ENCODE data around the gene CNTNAP5.

Gene CNTNAP5

GRCh38 chr2:124678043-124678442 is 653.0 kb downstream of the CNTNAP5 start:
- no peak for DNase-seq (ENCODE audit: low read depth in 2 of 3, low spot score in 1 of 3)

GRCh38 chr2:124683536-124684428 is 658.7 kb downstream of the CNTNAP5 start:
- no peak for DNase-seq (ENCODE audit: low read depth in 2 of 3, low spot score in 1 of 3)

- DNase-seq (ENCODE audit: low read depth in 2 of 3, low spot score in 1 of 3), result no peak
These were observed 664.3 kb downstream of the CNTNAP5 start for GRCh38 chr2:124689348-124689747.

- no peak for DNase-seq (ENCODE audit: low read depth in 2 of 3, low spot score in 1 of 3)
These were observed 667.1 kb downstream of the CNTNAP5 start for GRCh38 chr2:124692216-124692615.

GRCh38 chr2:124692707-124693106 is 667.6 kb downstream of the CNTNAP5 start:
- DNase-seq (ENCODE audit: low read depth in 2 of 3, low spot score in 1 of 3), result no peak

GRCh38 chr2:124693156-124693555 is 668.1 kb downstream of the CNTNAP5 start:
- DNase-seq (ENCODE audit: low read depth in 2 of 3, low spot score in 1 of 3), result no peak

- no peak for DNase-seq (ENCODE audit: low read depth in 2 of 3, low spot score in 1 of 3)
These were observed 674.0 kb downstream of the CNTNAP5 start for GRCh38 chr2:124698979-124699565.

- no peak for DNase-seq (ENCODE audit: low read depth in 2 of 3, low spot score in 1 of 3)
These were observed 677.7 kb downstream of the CNTNAP5 start for GRCh38 chr2:124702777-124703176.

GRCh38 chr2:124704071-124704925 is 679.2 kb downstream of the CNTNAP5 start:
- DNase-seq (ENCODE audit: low read depth in 2 of 3, low spot score in 1 of 3), result no peak

GRCh38 chr2:124708661-124709060 is 683.6 kb downstream of the CNTNAP5 start:
- DNase-seq (ENCODE audit: low read depth in 2 of 3, low spot score in 1 of 3), result no peak

- no peak for DNase-seq (ENCODE audit: low read depth in 2 of 3, low spot score in 1 of 3)
These were observed 688.9 kb downstream of the CNTNAP5 start for GRCh38 chr2:124713969-124714368.

- no peak for DNase-seq (ENCODE audit: low read depth in 2 of 3, low spot score in 1 of 3)
These were observed 700.1 kb downstream of the CNTNAP5 start for GRCh38 chr2:124725187-124725586.

- no peak for DNase-seq (ENCODE audit: low read depth in 2 of 3, low spot score in 1 of 3)
These were observed 715.5 kb downstream of the CNTNAP5 start for GRCh38 chr2:124740636-124741035.

- DNase-seq (ENCODE audit: low read depth in 2 of 3, low spot score in 1 of 3), result no peak
These were observed 728.8 kb downstream of the CNTNAP5 start for GRCh38 chr2:124753842-124754241.

GRCh38 chr2:124755386-124755785 is 730.3 kb downstream of the CNTNAP5 start:
- DNase-seq (ENCODE audit: low read depth in 2 of 3, low spot score in 1 of 3), result no peak

- no peak for DNase-seq (ENCODE audit: low read depth in 2 of 3, low spot score in 1 of 3)
These were observed 731.0 kb downstream of the CNTNAP5 start for GRCh38 chr2:124756048-124756447.

- DNase-seq (ENCODE audit: low read depth in 2 of 3, low spot score in 1 of 3), result no peak
These were observed 737.3 kb downstream of the CNTNAP5 start for GRCh38 chr2:124762388-124762787.

- no peak for DNase-seq (ENCODE audit: low read depth in 2 of 3, low spot score in 1 of 3)
These were observed 738.5 kb downstream of the CNTNAP5 start for GRCh38 chr2:124763611-124764010.

GRCh38 chr2:124774781-124775180 is 749.7 kb downstream of the CNTNAP5 start:
- no peak for DNase-seq (ENCODE audit: low read depth in 2 of 3, low spot score in 1 of 3)

GRCh38 chr2:124776332-124776731 is 751.2 kb downstream of the CNTNAP5 start:
- no peak for DNase-seq (ENCODE audit: low read depth in 2 of 3, low spot score in 1 of 3)

GRCh38 chr2:124778076-124778475 is 753.0 kb downstream of the CNTNAP5 start:
- DNase-seq (ENCODE audit: low read depth in 2 of 3, low spot score in 1 of 3), result no peak

- DNase-seq (ENCODE audit: low read depth in 2 of 3, low spot score in 1 of 3), result no peak
These were observed 771.6 kb downstream of the CNTNAP5 start for GRCh38 chr2:124796647-124797046.
